HG03025 (cell line): ENCODE measurements around the gene RASGRP4.
"Not testable (repeated sequence)": the region's sequence is repeated elsewhere in the genome, so short reads cannot be mapped to it uniquely, and the experiment has no call there.

ENCODE experiments used
- ATAC-seq: cut with Tn5 transposase; IDR thresholded peaks from one replicate; pipeline ENCODE4 v1.9.1; 2021; ENCODE audit warnings: mild to moderate bottlenecking, moderate library complexity; ENCODE audit not compliant: unreplicated experiment, low FRiP score

The RASGRP4 gene

DNA sequence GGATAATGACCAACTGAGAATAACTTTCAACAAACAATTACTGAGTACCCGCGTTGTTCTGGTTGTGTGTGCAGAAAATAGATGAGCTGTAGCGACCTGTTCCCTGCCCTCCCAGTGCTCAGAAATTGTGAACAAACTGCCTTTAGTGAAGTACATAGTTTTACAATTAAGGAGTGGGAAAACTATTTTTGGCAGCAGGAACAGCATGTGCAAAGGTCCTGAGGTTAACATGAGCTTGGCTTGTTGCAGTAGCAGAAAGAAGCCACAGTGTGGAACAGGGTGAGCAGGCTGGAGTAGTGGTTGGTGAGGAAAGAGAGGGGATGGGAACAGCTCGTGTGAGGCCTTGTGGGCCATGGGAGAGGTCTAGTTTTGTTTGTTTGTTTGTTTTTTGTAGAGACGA lies 23.5 kb upstream of the RASGRP4 start:
- no peak for ATAC-seq

DNA sequence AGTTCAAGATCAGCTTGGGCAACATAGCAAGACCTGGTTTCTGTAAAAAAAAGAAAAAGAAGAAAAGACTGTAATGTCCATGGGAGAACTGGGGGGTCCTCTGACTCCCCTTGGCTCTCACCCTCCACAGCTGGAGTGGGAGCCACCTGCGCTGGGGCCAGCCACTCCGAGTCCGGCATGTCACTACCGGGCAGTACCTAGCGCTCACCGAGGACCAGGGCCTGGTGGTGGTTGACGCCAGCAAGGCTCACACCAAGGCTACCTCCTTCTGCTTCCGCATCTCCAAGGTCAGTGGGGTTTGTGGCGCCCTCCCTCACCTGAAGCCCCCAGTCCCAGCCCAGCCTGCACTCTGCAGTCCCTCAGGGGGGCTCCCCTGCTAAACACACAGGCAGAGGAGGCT lies 22.2 kb upstream of the RASGRP4 start:
- no peak for ATAC-seq

DNA sequence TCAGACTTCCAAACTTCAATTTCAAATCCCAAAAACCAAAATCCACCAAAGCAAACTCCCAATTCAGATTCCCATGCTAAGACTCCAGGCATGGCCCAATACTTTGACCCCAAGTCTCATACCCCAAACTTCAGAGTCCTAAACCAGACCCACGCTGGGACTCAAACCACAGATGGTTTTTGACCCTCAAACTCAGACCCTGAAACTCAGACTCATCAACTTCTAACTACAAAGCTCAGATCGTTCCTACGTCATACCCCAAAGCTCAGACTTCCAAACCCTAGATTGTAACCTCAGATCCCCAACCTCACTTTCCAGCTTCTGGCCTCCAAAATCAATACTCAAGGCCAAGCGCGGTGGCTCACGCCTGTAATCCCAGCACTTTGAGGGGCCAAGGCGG lies 19.3 kb upstream of the RASGRP4 start:
- no peak for ATAC-seq

DNA sequence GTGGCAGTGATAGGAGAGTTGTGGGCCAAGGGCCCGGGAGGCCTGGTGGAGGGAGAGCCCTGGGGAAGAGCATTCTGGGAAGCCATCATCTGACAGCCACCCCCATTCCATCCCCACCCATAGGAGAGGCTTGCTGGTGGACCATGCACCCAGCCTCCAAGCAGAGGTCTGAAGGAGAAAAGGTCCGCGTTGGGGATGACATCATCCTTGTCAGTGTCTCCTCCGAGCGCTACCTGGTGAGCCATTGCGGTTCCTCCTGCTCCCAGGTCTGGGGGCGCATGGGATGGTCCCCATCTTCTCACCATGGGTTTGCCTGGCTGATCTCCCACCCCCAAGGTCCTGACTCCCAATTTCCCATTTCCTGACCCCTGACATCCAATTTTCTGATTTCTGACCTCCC lies 18.0 kb upstream of the RASGRP4 start:
- ATAC-seq = no peak

DNA sequence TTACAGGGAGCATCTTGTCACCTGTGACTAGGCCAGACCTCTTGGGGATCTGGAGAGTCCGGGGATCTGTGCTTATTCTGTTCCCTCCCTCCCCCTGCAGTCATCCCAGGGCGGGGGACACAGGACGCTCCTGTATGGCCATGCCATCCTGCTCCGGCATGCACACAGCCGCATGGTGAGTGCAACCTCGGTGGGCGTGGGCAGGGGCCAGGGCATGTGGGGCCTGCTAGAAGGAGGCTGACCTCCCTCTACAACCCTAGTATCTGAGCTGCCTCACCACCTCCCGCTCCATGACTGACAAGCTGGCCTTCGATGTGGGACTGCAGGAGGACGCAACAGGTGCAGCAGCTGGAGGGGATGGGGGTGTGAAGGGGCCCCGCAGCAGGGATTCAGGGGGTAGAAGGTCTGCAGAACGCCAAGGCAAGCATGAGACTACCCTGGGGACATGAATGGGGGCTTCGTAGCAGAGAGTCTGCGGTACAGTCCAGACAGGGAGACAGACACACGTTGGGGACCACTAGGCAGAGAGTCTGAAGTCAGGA lies 17.5 kb upstream of the RASGRP4 start:
- no peak for ATAC-seq

DNA sequence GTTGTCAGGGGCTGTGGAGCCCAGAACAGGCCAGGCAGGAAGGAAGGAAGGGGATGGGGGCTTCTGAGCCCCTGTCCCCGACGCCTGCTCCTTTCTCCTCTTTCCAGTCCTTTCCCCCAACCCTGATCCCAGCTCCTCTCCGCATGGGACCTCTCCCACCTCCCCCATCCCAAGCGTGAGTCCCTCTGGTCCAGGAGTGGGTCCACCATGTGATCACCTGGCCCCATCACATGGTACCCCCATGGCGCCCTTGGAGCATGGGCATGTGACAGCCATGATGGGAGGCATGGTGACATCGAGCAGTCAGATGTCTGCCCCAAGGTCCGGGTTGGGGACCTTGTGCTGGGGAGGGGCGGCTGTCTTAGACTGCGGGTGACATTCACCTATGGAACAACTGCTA lies 16.7 kb upstream of the RASGRP4 start:
- ATAC-seq = no peak

DNA sequence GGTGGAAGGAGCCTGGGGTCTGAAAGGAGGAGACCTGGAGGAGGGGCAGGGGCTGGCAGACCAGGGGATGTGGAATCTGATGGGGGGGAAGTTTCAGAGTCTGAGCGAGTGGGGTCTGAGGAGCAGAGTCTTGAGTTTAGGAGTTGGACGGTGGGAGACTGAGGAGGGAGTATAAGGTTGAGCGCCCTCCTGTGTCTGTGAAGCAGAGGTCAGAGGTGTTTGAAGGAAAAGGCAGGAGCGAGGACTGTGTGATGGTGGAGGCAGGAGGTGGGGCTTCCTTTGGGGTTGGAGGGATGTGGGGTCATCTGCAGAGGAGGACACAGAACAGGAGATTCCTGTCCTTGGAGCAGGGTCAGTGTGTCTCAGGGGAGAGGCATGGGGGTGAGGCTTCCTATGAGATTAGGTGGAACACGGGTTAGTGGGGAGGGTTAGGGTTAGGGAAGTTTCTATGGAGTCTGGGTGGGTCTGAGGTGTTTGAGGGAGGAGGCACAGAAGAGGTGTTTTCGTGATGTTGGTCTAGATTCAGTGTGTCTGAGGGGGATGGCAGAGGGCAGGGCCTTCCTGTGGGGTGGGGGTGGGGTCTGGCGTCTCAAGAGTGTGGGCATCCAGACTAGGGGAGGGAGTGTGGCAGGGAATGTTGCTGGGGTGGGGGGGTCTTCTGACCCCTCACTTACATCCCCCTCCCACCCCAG lies 15.8 kb upstream of the RASGRP4 start:
- ATAC-seq = no peak

DNA sequence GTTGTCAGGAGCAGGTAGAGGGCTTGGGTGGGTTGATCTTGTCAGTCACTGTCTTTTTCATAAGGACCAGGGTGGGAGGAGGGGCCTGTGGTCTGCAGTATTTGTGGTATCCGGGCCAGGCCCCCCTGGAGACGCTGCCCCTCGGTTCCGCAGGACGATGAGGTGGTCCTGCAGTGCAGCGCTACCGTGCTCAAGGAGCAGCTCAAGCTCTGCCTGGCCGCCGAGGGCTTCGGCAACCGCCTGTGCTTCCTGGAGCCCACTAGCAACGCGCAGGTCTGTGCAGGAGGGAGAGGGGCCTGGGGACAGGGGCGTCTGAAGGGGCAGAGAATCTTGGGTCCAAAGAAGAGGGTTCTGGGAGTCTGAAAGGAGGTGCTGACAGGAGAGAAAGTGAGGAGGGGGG lies 14.6 kb upstream of the RASGRP4 start:
- no peak for ATAC-seq

DNA sequence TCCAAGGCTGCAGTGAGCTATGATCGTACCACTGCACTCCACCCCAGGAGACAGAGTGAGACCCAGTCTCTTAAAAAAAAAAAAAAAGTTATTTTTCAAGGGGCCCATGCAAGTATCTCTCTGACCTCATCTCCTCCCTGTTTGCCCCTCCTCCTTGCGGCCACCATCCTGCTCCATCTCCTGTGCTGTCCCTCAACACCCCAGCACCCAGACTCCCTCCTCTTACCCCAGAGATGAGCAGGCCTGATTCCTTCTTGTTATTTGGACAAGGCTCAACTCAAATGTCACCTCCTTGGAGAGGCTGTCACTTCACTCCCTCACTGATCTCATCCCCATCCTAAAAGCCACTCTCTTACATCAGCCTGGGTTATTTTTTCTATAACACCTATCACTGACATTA lies 11.9 kb upstream of the RASGRP4 start:
- ATAC-seq = no peak

DNA sequence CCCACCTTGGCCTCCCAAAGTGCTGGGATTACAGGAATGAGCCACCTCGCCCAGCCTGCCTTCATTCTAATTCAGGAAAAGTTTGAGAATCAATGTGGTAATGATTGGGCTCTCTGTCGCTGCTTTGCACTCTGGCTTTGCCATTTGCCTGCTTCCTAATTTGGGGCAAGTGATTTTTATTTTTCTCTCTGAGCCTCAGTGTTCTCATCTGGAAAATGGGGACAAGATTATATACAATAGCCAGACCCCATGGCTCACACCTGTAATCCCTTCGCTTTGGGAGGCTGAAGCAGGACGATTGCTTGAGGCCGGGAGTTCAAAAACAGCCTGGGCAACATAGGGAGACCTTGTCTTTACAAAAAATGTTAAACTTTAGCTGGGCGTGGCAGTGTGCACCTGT lies 11.3 kb upstream of the RASGRP4 start:
- no peak for ATAC-seq

DNA sequence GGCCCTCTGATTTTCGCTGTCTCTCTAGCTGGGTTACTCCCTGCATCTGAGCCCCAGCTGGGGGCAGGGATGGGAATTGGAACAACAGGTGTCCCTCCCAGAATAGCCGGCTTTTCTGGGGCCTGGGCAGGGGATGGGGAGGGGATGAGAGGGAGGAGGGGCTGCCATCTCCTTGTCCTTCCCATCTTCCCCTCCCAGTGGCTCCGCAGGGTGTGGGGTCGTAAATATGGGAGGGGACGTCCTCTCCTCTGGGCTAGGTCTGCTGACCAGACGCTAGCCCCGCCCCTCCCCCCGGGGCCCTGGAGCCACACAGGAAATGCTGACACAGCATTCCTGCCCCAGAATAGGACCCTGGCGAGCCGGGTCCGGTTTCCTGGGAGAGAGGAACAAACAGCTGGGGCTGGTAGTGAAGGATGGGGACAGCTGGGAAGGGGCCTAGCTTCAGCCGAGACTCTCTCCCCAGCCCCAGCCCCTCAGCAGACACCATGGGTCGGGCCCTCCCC lies 8.6 kb upstream of the RASGRP4 start:
- no peak for ATAC-seq

DNA sequence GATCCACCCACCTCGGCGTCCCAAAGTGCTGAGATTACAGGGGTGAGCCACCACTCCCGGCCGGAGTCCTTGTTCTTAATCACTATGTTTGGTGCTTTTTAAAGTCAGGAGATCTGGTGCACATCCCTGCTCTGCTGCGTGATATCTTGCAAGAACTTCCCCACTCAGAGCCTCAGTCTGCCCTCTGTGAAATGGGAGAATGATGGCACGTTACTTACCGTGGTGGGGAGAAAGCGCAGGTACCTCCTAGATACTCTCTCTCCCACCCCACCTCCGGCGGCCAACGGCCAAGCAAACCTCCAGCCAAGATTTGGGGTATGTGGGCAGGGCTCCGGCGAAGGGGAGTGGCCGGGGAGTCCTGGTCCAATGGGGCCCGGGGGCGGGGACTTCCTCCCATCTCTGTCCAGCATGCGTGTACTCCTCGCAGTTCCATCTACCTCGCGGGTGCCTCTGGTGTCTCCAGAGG lies 7.3 kb upstream of the RASGRP4 start, which contains the start of gene RYR1:
Gene RYR1 (plus strand): TSS at position 424 of the 466 bp plus-strand sequence. CDS start 139 bp downstream, outside the sequence.
- no peak for ATAC-seq

DNA sequence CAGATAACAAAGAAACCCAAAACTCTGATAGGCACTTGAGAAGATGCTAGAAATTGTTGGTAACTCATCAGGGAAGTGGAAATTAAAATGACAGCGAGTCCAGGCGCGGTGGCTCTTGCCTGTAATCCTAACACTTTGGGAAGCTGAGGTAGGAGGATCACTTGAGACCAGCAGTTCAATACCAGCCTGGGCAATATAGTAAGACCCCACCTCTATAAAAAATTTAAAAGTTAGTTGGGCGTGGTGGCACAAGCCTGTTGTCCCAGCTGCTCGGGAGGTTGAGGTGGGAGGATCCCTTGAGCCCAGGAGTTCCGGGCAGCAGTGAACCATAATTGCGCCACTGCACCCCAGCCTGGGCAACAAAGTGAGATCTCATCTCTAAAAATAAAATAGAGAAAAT lies 4.9 kb upstream of the RASGRP4 start:
- no peak for ATAC-seq

DNA sequence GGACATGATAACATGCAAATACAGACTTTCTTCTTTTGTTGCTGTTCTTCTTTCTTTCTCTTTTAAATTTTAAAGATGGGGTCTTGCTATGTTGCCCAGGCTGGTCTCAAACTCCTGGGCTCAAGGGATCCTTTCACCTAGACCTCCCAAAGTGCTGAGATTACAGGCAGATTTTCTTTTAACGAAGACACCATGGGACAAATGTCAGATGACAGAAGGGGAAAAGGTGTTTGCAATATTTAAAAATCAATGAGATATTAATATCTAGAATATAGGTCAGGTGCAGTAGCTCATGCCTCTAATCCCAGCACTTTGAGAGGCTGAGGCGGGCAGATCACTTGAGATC lies 3.8 kb upstream of the RASGRP4 start:
- no peak for ATAC-seq

DNA sequence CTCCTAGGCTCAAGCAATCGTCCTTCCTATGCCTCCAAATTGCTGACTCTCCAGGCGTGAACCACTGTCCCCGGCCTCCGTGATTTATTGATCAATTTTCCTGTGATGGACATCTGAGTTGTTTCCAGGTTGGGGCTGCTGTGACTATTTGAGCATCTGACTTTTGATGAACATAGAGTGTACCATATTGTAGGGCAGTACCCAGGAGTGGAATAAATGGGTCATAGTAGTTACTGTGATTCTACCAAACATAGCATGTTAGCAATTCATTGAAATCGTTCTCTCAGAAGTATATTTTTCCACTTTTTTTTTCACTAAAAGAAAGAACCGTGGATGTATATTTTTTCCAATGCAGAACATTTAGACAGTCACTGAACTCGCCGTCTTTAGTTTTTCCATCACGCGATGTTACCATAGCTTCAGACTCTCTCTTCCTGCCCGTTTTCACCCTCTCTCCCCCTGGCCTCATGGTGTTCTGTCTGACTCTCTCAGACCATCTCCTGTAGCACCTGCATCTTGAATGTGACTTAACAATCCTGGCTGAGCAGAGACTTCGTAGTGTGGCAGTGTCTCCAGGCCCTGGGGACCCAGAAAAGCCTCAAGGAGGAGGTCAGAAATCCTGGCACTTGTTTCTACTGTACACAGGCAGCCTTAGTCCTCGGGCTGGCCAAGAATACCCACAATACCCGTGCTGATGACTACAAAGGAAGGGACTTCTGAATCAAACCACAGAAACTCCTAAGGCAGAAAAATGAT lies 3.2 kb upstream of the RASGRP4 start:
- ATAC-seq = no peak

DNA sequence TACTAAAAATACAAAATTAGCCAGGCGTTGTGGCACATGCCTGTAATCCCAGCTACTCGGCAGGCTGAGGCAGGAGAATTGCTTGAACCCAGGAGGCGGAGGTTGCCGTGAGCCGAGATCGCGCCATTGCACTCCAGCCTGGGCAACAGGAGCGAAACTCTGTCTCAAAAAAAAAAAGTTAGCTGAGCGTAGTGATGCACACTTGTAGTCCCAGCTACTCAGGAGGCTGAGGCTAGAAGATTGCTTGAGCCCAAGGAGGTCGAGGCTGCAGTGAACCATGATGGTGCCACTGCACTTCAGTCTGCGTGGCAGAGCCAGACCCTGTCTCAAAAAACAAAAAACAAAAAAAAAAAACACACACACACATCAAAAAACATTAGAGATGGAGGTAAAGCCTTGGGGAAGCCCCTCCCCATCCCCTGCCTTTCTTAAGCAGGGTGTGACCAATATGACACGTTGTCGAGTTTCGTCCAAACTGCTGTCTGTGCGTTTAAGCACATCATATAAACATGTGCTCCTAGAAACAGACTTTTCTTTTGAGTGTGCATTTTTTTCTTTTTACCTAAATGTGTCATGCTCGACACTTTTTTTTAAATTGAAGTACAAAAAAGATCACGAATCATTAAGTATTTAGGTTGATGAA lies 1.1 kb upstream of the RASGRP4 start:
- not testable (repeated sequence) for ATAC-seq

DNA sequence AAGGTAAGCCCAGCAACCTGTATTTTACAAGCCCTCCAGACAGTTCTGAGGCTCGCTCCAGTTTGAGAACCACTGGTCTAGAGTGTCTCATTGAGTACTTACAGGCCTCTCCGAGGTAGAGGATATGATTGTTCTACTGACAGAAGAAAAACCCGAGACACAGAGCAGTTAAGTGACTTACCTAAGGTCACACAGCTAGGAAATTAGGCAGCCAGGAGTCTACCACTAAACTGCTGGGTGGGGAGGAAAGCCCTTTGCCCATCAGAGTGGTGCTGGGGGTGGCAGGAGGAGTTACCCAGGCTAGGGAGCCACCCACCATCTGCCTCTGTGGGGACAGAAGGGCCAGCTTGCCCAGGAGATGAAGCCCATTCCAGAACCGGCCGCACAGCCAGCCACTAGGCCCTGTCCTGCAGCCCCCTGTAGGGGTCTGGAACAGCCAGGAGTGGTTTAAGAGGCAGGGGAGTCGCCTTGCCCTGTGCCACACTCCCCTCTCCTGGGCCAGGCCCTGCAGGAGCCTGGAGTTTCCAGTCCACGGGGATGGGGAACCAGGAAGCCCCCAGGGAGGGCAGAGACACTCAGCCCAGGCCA lies 703 bp downstream of the RASGRP4 start:
- ATAC-seq = no peak

DNA sequence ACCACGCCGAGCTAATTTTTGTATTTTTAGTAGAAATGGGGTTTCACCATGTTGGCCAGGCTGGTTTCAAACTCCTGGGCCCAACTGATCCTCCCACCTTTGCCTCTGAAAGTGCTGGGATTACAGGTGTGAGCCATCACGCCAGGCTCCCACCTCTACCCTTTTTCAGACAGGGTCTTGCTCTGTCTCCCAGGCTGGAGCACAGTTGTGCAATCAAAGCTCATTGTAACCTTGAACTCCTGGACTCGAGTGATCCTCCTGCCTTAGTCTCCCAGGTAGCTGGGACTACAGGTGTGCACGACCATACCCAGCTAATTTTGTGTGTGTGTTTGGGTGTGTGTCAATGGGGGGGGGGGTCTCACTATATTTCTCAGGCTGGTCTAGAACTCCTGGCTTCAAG lies 1.7 kb downstream of the RASGRP4 start:
- no peak for ATAC-seq

DNA sequence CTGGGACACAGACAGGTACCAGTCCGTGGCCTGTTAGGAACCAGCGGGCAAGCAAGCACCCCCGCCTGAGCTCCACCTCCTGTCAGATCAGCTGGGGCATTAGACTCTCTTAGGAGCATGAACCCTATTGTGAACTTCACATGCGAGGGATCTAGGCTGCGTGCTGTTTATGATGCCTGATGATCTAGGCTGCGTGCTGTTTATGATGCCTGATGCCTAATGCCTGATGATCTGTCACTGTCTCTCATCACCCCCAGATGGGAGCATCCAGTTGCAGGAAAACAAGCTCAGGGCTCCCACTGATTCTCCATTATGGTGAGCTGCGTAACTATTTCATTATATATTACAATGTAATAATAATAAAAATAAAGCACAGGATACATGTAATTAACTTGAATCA lies 3.6 kb downstream of the RASGRP4 start:
- ATAC-seq = no peak

DNA sequence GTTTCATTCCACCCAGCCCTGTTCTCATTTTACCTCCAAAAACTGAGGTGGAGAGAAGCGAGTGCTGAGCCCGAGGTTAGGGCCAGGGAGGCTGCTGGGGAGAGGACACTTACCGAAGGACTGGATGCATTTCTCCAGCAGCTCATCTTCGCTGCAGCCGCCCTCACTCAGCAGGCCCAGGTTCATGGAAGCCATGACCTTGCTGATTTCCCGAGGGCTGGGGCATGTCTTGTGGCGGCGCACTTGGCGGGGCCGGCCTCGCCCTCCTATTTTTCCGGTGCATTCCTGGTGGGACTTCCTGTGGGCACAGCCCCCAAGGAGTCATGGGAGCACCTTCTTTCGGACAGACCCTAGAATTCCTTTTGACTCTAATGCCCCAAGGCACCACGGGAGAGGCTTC lies 4.2 kb downstream of the RASGRP4 start:
- no peak for ATAC-seq

DNA sequence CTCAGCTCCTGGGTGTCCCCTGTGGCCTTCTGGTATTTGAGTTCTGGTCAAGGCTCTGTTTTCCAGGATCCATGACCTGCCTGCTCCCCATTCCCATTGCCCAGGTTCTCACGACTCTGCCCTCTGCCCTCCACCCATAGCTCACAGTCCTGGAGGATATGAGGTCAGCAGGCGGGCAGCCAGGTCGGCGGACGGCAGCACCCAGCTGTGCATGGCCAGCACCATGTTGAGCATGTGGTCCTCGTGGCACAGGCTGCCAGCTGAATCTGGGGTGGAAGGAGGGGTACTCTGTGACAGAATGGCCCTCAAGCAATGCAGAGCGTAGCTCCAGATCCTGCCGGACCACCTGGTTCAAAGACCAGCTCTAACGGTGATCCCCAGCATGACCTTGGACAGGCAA lies 5.1 kb downstream of the RASGRP4 start:
- ATAC-seq = no peak
